ENCODE results near the gene MAP3K19. TPM values are rescaled to one million over a fixed set of nuclear protein-coding genes. Genes with fewer than 3 reads are reported as not detected.

MAP3K19 gene
- total RNA-seq, 2 donors from 2014 or later: not detected

DNA sequence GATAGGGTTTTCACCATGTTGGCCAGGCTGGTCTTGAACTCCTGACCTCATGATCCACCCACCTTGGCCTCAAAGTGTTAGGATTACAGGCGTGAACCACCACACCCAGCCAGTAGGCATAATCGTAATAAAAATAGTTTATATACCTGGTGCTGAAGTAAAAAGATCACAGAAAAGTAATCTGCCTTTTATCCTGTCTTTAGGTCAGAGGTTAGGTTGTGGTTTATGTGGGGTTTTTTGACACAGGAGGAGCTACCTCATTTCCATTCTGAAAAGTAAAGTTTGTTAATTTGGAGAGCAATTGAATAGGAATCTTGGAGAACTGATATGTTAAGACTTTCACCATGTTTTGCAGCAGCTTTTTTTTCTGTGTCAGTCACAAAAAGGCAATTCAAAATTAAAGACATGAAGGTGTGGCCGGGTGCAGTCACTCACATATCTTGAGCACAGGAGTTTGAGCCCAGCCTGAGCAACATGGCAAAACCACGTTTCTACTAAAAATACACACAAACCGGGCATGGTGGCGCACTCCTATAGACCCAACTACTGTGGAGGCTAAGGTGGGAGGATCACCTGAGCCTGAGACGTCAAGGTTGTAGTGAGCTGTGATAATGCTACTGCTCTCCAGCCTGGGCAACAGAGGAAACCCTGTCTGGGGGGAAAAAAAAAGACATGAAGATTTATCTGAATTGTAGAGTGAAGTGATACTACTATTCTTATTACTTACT lies 97.1 kb downstream of the MAP3K19 start:
- intact Hi-C loops (cut with DNase I): no loop called here
- ATAC-seq: no peak

DNA sequence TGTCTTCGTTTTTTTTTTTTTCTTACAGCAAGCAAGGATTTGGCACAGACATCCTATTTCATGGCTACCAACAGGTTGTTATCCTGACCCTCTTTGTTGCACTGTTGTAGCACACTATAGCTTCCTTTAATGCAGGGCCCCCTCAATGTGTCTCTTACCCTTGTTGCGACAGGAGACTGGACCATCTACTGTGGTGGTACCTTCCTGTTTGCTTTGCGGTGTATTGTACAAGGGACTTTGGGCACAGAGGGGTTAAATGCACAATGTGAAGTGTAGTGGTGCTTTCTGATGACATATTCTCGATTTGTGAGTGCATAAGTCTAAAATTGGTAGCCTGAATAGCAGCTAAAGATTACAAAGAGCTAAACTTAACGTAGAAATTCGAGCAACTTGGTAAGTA lies 101.2 kb downstream of the MAP3K19 start:
- intact Hi-C loops (cut with DNase I): no loop called here
- ATAC-seq: no peak
- DNase-seq: no peak

More for the DNA sequence above, 97.1 kb downstream of the MAP3K19 start:
- no peak for DNase-seq

DNA sequence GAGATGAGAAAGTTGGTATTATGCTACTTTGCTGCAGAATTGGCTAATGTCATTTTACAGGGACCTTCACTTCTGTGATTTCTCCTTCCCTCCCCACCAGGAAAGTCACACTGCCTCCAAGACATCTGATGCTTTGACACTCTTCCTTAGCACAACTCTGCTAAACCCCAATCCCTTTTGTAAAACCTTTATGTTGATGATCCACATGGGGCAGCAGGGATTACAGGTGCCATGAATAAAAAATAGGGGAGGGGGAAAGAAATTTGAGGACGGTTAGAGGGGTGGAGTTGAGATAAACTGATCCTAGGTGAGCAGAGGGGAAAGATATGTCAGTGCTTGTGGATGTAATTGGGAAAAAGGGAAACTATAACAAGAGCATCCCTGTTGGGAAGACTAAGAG lies 102.3 kb downstream of the MAP3K19 start:
- no peak for DNase-seq
- no peak for ATAC-seq
- intact Hi-C loops (cut with DNase I): no loop called here

DNA sequence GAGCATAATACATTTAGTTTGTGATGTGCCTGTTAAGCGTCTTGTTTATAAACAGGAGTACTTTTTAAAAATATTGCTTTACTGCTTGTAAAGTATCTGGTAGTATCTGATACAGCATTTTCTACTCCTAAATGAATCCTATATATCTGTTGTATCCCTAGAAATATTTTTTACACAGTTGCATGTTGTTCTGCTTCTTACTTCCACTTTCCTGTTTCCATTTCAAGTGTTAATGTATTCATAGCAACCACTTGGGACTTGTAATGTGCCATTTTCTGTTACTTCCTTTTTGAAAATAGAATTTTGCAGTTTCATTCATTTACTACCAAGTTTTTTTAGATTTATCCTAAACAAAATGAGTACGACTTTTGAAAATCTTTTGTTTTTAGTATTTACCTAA lies 103.7 kb downstream of the MAP3K19 start:
- ATAC-seq (no peak), DNase-seq (no peak)
- intact Hi-C loops (cut with DNase I): no loop called here

DNA sequence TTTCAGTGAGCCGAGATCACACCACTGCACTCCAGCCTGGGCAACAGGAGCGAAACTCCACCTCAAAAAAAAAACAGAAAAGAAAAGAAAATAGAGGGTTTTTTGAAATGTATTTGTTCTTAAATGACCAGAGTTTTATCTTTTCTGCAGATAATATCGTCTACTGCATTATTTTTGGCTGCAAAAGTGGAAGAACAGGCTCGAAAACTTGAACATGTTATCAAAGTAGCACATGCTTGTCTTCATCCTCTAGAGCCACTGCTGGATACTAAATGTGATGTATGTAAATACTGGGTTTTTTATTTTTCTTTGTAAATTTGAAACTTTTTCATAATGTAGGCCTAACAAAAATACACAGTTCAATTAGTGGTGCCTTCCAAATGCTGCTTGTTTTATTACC lies 110.6 kb downstream of the MAP3K19 start:
- DNase-seq: no peak
- intact Hi-C loops (cut with DNase I): no loop called here

DNA sequence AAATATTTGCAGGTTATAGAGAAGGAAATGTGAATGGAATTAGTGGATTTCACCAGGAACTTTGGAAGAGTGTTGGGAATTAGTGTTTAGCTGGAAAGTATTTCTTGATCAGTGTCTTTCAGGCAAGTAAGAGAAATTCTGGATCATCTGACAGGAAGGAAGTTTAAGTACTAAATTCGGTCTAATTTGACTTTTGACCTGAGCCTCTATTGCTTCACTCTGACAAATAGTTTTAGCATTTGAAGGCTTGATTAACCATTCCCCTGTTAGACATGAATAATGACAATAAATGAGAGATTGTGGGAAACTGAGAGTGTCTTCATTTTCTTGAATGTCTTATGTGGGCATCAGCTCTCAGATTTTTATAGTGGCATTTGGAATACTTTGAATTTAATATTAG lies 112.6 kb downstream of the MAP3K19 start:
- intact Hi-C loops (cut with DNase I): no loop called here
- DNase-seq (no peak), ATAC-seq (no peak)

More for the DNA sequence above, 110.6 kb downstream of the MAP3K19 start:
- ATAC-seq: no peak

DNA sequence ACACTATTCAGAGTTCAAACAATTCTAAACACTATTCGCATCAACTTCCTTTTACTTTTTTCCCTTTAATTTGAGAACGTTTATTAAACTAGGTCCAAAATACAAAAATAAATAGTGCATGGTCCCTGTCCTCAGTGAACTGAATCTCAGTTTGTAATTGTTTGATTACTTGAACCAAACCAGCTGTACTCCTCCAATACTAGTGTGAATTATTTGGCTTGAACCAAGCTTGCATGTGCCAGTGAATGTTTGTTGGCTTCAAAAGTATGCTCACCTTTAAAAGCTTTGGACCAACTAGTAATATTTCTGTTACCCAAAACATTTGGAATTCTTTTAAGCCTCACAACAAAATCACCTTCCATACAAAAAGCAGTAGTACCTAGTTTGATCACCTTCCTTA lies 113.1 kb downstream of the MAP3K19 start:
- ATAC-seq (no peak), DNase-seq (no peak)
- intact Hi-C loops (cut with DNase I): no loop called here

DNA sequence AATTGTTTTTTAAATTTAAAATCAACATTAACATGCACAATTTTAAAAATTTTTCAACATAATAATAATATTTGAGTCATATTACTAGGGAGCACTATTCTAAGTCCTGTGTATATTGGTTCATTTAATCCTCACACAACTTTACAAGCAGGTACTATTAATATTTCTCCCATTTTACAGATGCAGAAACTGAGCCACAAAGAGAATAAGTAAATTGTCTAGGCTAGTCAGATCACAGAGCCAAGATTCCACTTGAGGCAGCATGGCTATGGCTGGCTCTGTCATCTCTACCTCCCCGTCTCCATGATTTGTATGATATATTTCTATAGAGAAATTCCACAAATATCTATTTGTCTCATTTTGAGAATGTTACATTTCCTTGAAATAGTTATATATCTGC lies 113.5 kb downstream of the MAP3K19 start:
- no peak for DNase-seq
- ATAC-seq: no peak
- intact Hi-C loops (cut with DNase I): no loop called here

DNA sequence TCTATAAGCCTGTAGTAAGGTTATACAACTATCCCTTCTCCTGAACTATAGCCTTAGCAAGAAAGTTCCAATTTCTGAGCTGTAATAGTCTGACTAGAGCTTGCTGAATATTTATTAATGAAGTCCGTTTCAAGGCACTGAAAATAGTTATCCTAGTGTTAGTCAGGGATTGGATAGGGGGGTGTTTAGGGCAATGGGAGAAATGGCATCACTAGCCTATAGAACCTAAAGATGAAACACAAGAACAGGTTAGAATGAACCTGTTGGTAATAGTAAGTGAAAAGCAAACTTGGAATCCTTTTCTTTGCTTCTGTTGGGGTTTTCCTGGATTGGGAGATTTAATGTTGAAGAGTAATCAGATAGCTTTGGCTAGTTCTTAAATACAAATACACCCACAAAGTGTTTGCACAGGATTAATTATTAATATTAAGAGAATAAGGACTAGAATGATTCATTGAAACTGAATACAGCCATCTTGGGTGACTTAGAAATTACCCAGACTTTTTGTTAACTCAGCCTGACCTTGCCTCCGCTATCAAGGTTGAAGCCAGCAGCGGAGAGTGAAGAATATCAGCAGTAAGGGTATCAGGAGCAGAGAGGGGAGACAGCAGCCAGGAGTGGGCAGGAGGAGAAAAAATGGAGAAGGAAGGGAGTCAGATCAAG lies 114.3 kb downstream of the MAP3K19 start:
- no peak for DNase-seq
- no peak for ATAC-seq
- intact Hi-C loops (cut with DNase I): no loop called here

DNA sequence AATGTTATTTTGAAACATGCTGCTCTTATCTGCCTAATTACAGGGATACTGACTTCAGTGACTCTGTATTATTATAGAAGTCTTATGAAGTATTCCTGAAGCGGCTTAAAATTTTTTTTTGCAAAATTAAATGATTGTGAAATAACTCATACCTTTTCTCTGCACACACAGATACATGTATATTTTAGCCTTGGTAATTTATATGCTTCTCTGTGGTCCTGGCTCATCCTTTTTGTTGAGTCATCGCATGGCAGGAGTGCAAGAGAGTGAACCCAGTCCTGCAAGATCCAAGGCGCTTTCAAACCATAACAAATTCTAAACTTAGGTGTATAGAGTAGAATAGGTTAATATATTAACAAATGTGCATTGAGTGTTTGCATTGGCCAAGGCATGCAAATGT lies 120.1 kb downstream of the MAP3K19 start:
- no peak for DNase-seq
- ATAC-seq: peak in 1 of 2 donors; percentile 68
- intact Hi-C loops (cut with DNase I): no loop called here

DNA sequence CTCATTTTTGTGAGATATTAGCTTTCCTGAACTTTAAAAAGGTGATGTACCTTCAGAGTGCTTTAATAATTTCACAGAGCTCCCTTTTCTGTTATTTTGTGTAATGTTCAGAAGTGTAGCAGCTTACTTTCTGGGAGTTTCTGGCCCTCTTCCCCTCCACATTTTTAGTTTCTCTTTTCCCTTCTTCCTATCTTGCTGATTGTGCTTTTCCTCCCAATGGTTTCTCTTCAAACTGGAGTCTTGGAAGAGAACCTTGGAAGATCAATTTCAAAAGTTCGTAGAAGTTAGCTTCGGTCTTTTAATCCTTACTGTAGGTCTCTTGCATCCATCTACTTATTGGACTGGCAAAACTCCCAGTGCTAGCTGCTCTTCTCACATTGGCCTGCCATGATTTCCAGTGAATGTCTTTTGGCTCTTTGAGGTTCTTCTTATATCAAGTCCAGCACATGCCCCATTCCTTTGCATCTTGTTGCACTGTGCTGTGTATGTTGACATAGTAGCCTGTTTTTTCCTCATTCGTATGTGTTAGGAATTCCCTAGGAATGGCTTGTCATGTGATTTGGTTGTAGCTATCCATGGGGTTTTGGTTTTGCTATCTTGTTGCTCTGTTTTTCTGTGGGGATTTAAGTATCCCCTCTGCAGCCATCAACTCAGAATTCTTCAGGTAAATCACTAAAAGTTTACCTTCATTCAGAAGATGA lies 120.9 kb downstream of the MAP3K19 start:
- intact Hi-C loops (cut with DNase I): no loop called here
- DNase-seq: no peak
- no peak for ATAC-seq

DNA sequence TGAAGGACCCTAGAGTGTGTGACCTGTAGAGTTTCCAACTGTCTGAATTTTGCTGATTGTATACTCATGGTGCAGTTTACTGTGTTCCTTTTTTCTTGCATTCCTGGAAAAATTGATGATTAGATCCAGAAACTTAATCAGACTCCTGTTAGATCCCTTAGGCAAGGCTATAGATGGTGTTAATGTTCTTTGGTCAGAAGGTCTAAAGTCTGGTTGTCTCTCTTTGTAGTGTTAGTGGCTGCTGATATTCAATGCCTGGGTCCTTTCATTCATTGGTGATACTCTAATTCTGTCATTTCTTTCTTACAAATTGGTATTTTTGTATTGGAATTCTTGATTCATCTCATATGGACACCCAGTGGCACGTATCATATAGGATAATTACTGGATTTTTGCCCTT lies 122.3 kb downstream of the MAP3K19 start:
- DNase-seq (no peak), ATAC-seq (no peak)
- intact Hi-C loops (cut with DNase I): no loop called here

DNA sequence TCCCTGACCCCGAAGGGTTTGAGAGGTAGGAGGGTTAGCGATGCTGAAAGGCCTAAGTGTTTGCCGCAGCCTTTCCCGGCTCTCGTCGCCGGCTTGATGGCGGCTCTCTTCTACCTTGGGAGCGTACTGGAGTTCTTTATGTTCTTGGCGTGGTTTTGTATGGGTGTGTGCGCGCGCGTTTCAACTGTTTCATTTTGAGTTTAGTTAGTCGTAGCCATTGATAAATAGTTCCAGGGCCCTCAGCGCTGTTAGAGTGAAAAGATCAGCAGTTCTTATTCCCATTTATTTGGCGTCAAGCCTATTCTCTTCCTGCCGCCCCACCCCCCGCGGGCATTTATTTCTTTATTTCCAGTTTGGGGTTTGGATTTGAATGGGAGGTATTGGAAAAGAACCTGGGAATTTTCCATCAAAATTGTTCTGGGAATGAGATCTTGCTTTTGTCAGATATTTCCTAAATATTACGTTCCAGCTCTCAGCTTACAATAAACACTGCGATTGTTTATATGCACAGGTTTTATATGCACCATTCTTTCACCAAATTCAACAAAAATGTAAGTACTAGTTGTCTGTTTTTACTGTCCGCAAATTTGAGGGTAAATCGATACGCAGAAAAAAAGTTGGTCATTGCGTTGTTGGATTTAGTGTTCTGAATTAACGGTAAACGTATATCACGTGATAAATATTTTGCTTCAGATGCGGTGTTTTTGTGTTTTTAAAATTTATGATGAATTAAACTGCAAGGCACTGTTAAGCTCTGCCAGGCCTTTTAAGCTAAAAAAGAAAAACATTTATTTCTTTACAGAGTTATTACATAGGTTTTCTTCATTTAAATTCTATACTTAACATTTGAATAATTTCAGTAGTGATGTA lies 127.7 kb downstream of the MAP3K19 start:
- intact Hi-C loops (cut with DNase I): loop anchor here in 1 of 2 donors (10.0 kb wide), 1 partner anchor 1035 kb away; no protein-coding TSS in a partner anchor
- DNase-seq (no peak), ATAC-seq (peak; percentile 0 to 4)

DNA sequence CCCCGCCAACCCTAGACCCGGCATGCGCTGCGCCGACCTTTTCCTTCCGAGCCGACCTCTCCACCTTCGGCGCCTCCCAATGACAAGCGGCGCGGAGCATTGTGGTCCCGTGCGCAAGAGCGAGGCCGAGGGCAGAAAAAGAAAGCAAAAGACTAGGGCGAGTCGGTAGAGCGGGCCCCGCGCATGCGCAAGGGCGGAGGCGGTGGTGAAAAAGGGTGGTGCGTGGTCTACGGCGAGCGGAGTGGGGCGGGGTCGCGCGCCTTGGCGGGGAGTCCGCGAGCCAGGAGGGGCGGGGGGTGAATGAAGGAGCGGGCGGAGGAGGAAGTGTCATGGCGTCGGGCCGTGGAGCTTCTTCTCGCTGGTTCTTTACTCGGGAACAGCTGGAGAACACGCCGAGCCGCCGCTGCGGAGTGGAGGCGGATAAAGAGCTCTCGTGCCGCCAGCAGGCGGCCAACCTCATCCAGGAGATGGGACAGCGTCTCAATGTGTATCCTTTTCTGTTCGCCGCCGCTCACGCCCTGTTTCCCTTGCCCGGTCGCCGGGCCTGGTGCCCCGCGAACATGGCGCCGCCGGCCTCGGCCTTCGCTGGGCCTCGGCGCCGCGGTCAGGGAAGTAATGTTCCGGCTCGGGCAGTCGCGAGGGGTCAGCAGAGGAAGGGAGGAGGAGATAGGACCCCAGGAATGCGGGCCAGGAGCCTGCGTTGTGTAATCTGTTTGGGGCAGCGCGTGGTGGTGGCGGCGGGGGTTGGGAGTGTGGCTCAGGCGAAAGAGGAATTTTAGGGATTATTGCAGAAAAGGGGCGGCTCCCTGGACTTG lies 128.5 kb downstream of the MAP3K19 start, which contains the start of gene CCNT2:
Gene CCNT2, plus strand, starts transcription at position 297 of the 815 bp plus-strand sequence. Its CDS starts 33 bp downstream, at position 330.
- intact Hi-C loops (cut with DNase I): loop anchor here in 1 of 2 donors (10.0 kb wide), 1 partner anchor 1034 kb away; no protein-coding TSS in a partner anchor
- DNase-seq (peak; percentile 99), ATAC-seq (peak; percentile 94 to 96)

DNA sequence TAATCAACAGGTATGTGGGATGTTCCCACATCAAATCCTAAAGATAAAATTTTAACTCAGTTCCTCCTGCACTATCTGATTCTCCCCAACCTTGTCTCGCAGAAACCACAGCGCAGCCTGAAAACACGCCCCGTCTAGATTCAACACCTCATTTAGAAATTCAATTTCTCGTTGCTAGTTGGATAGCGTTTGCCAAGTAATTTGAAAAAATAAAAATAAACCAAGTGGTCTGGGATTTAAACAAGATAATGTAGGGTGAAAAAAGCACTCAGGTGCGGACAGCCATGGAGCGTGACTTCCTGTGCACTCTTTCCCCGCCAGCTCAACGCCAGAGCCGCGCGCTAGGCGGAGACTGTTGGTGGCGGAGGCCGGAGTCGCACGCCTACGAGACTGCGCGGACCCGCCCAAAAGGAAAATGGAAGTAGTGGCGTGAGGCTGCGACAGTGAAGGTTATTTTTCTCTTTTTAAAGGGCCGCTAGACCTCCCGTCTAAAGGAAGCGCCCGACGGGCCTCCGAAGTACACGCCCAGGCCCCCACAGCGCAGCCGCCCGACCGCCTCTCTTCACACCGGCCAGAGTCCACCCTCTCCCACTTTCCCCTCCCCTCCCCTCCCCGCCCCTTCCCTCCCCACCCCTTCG lies 129.2 kb downstream of the MAP3K19 start:
- peak; percentile 81 to 87 for ATAC-seq
- intact Hi-C loops (cut with DNase I): loop anchor here in 1 of 2 donors (10.0 kb wide), 1 partner anchor 1033 kb away; no protein-coding TSS in a partner anchor
- no peak for DNase-seq

DNA sequence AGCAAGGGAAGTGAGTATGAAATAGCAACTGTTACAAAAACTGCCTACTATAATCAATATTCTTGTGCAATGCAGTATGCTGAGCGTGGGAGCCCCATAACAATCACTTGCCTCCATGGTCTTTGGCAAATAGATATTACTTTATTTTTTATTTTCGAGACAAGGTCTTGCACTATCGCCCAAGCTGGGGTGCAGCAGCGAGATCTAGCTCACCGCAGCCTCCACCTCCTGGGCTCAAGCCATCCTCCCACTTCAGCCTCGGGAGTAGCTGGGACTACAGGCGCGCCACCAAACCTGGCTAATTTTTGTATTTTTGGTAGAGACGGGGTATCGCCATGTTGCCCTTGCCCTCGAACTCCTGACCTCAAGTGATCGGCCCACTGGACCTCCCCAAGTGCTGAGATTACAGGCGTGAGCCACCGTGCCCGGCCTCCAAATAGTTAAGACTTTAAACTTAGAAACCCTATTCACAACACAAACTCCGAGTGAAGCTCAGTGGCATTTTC lies 129.8 kb downstream of the MAP3K19 start:
- intact Hi-C loops (cut with DNase I): loop anchor here in 1 of 2 donors (10.0 kb wide), 1 partner anchor 1033 kb away; no protein-coding TSS in a partner anchor
- peak; percentile 29 for DNase-seq
- ATAC-seq: no peak

All from left cardiac atrium (tissue), 4 donors.